ENCODE data around the gene AKR1B1.

The AKR1B1 gene

GRCh38 chr7:134419085-134419484 is 39.8 kb downstream of the AKR1B1 start:
- no peak for DNase-seq (ENCODE audit: low read depth)

GRCh38 chr7:134415700-134416099 is 43.2 kb downstream of the AKR1B1 start:
- no peak for DNase-seq (ENCODE audit: low read depth)

GRCh38 chr7:134414109-134414508 is 44.8 kb downstream of the AKR1B1 start:
- no peak for DNase-seq (ENCODE audit: low read depth)

GRCh38 chr7:134407311-134407710 is 51.6 kb downstream of the AKR1B1 start:
- no peak for DNase-seq (ENCODE audit: low read depth)

GRCh38 chr7:134406431-134406830 is 52.5 kb downstream of the AKR1B1 start:
- DNase-seq (ENCODE audit: low read depth) = no peak

- no peak for DNase-seq (ENCODE audit: low read depth)
These were observed 53.6 kb downstream of the AKR1B1 start for GRCh38 chr7:134405299-134405698.

- no peak for DNase-seq (ENCODE audit: low read depth)
These were observed 55.8 kb downstream of the AKR1B1 start for GRCh38 chr7:134403062-134403461.

GRCh38 chr7:134400859-134401258 is 58.0 kb downstream of the AKR1B1 start:
- DNase-seq (ENCODE audit: low read depth) = no peak

GRCh38 chr7:134396031-134396430 is 62.9 kb downstream of the AKR1B1 start:
- DNase-seq (ENCODE audit: low read depth) = no peak

GRCh38 chr7:134395604-134396003 is 63.3 kb downstream of the AKR1B1 start:
- DNase-seq (ENCODE audit: low read depth) = no peak

- DNase-seq (ENCODE audit: low read depth) = no peak
These were observed 64.8 kb downstream of the AKR1B1 start for GRCh38 chr7:134394056-134394455.
